Measurements from ENCODE around the gene NEAT1.
A peak's percentile ranks its signal among the peaks of the same experiment; 100 is the strongest.
"Not testable (repeated sequence)": the region's sequence is repeated elsewhere in the genome, so short reads cannot be mapped to it uniquely, and the experiment has no call there.

Gene NEAT1

GRCh38 chr11:65452806-65453490 lies 30.4 kb downstream of the NEAT1 start:
- DNase-seq (ENCODE audit: low read depth), result peak; percentile 89

DNA sequence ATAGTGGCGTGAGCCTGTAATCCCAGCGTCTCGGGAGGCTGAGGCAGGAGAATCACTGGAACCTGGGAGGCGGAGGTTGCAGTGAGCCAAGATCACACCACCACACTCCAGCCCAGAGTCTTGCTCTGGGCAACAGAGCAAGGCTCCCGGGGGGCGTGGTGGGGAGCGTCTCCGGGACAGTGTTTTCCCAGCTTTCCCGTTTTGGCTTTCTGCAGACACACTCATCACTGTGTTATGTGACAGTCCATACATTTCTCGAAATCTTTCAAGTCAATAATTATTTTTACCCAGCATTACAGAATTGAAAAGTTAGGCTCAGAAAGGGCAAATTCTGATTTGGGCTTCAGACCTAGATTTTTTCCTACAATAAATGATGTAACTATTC lies 31.7 kb downstream of the NEAT1 start:
- DNase-seq (ENCODE audit: low read depth), result peak; percentile 30

- DNase-seq (ENCODE audit: low read depth), result peak; percentile 82
Measured at GRCh38 chr11:65454696-65455456, 32.3 kb downstream of the NEAT1 start.

GRCh38 chr11:65456418-65456817 lies 33.8 kb downstream of the NEAT1 start:
- DNase-seq (ENCODE audit: low read depth), result peak; percentile 65

DNA sequence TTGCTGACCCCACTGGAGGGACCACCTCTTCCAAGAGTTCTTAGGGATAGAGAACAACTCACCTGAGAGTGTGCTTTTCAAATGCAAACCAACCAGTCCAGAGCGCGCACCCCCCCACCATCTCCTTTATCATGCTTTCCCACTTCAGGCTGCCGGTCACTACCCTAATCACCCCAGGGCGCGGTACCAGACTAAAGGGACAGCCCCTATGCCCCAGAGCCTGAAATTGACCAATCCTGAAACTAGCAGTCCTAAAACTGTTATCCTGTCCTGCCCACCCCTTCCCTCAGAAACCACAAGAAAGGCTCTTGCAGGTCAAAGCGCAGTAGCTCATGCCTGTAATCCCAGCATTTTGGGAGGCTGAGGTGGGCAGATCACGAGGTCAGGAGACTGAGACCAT lies 37.0 kb downstream of the NEAT1 start:
- no peak for DNase-seq (ENCODE audit: low read depth)

DNA sequence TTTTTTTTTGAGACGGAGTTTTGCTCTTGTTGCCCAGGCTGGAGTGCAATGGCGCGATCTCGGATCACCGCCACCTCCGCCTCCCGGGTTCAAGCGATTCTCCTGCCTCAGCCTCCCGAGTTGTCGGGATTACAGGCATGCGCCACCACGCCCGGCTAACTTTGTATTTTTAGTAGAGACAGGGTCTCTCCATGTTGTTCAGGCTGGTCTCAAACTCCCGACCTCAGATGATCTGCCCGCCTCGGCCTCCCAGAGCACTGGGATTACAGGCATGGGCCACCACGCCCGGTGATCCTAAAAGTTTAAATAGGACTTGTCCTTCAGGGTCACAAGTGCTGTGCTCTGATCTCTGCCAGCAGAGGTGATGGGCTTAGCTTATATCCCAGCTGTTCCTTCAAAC lies 42.9 kb downstream of the NEAT1 start:
- DNase-seq (ENCODE audit: low read depth), result not testable (repeated sequence)

DNA sequence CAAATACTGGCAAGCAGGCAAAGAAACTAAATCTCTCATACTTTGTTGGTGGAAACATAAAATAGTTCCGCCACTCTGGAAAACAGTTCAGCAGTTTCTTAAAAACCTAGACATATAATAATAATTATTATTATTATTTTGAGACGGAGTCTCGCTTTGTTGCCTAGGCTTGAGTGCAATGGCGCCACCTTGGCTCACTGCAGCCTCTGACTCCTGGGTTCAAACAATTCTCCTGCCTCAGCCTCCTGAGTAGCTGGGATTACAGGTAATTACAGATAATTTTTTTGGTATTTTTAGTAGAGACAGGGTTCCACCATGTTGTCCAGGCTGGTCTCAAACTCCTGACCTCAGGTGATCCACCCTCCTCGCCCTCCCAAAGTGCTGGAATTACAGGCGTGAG lies 44.7 kb downstream of the NEAT1 start:
- not testable (repeated sequence) for DNase-seq (ENCODE audit: low read depth)

DNA sequence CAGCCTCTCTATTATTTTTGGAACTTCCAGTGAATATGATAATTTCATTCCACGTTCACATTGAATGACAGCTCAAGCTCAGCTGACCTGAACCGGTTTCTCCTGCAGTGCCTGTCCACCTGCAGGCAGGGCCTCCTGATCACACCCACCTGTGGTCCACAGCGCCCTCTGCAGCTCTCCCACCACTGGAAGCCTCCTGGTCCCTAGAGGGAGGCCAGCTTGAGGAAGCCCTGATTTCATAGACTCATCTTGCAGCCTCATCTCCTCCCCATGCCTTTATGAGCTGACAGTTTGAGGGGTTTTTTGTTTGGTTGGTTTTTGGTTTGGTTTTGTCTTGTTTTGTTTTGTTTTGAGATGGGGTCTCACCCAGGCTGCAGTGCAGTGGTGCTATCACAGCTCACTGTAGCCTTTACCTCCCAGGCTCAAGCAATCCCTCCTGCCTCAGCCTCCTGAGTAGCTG lies 46.3 kb downstream of the NEAT1 start:
- DNase-seq (ENCODE audit: low read depth), result no peak

DNA sequence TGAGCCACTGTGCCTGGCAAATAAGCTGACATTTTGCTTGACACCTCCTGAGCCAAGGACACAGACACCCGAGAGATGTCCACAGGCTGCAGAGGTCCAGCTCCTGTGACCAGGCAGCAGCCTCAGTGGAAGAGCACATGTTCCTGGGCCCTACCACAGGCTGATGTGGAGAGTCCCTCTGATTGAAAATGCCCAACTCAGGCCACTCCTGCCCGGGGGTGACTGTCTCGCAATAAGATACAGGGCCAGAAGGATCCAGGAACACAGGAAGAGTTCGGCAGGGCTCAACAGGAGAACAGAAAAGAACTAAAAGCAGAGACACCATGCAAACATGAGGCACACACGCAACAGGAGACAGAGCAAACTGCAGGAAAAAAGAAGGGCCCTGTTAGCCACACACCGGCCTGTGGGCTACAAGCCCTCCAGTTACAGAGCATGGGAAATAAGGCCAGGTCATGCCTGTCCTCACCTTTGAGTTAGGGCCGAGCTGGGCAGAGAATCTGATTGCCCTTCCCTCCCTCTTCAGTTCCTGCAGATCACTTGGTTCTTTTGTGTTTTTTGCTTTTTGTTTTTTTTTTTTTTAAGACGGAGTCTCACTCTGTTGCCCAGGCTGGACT lies 47.9 kb downstream of the NEAT1 start:
- no peak for DNase-seq (ENCODE audit: low read depth)

DNA sequence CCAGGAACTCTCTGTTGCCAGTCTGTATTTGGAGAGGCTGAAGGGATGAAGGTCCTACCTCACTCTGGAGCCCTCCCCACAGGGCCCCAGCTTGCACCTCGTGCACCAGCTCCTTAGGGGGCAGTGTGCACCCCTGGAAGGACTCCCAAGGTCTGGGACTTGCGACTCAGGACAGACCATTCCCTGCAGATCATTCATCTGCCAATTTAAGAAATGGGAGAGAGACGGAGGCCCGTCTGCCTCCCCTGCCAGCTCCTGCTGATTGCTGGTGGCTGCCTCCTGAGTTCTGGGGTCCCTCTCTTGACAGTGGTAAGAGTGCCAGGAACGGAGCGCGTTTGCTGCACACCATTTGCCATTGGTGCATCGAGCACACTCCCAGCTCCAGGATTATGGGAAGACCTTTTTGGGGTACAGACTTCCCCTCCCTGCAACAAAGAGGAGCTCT lies 48.9 kb downstream of the NEAT1 start:
- no peak for DNase-seq (ENCODE audit: low read depth)

GRCh38 chr11:65472588-65473277 lies 50.1 kb downstream of the NEAT1 start:
- not testable (repeated sequence) for DNase-seq (ENCODE audit: low read depth)

GRCh38 chr11:65473278-65473860 lies 50.8 kb downstream of the NEAT1 start:
- DNase-seq (ENCODE audit: low read depth), result no peak

DNA sequence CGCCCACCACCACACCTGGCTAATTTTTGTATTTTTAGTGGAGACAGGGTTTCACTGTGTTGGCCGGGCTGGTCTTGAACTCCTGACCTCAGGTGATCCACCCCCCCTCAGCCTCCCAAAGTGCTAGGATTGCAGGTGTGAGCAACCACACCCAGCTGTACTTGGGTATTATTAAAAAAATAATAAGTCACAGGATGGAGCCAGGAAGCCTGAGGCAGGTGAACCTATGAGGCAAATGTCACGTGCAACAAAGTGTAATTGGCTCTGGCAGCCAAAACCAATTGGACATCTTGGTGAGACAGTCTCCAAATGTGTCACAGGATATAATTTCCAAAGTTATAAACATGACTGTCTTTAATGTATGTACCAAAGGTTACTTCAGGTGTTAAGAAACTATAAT lies 52.3 kb downstream of the NEAT1 start:
- DNase-seq (ENCODE audit: low read depth), result no peak

DNA sequence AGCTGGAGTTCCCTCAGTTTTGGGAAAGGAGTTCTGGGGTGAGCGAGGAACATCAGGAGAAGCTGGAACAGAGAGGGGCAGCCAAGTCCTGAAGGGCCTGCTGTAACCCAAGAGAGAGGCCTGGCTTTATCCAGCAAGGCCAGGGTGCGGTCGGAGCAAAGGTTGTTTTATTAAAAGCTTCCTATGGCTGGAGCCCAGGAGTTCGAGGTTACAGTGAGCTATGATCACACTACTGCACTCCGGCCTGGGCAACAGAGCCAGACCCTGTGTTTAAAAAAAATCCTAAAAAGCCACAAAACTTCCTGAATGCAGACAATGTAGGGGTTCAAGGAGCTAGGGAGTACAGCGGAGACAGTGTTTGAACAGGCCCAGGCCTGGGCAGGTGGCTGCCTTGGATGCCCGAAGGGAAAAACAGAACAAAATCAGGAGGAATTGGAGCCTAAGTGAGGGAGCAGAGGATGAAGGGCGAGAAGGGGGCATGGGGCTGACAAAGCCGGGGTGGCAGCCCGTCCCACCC lies 54.1 kb downstream of the NEAT1 start:
- no peak for DNase-seq (ENCODE audit: low read depth)

DNA sequence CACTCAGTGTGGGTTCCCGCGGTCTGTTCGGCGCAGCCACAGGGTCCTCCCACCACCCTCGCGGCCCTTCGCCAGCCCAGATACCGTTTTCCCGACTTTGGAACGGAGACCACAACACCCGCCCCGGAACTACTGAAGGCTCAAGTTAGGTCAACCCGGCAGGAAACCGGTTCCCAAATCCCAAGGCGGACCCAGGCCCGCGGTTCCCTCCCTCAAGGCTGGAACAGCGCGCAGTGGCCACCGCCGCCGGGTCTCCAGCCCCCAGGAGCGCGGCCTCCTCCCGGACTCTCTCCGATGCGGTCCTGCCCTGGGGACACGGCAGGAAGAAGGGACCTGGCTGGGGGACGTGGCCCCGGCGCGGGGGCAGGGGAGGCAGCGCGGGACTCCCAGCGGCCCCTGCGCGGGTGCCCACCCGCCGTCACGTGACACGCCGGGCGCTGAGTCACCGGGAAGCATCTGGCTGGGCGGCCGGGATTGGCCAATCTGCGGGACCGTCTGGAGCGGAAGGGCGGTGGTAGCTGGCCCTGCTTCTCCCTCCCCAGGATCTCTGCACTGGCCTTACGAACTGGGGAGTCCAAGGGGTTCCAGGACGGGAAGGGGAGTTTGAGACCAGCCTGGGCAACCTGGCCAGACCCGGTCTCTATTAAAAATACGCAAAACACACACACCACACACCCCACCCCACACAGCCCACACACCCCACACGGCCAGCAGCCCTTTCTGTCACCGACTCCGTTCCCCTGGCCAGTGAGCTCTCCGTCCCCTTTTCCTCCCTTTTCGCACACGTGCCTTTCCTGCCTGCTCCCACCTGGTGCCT lies 54.8 kb downstream of the NEAT1 start:
- peak; percentile 95 for DNase-seq (ENCODE audit: low read depth)

- no peak for DNase-seq (ENCODE audit: low read depth)
Measured at GRCh38 chr11:65478388-65479183, 56.0 kb downstream of the NEAT1 start.

GRCh38 chr11:65479184-65480145 lies 56.9 kb downstream of the NEAT1 start:
- DNase-seq (ENCODE audit: low read depth), result peak; percentile 99

GRCh38 chr11:65482306-65482850 lies 59.8 kb downstream of the NEAT1 start:
- no peak for DNase-seq (ENCODE audit: low read depth)

DNA sequence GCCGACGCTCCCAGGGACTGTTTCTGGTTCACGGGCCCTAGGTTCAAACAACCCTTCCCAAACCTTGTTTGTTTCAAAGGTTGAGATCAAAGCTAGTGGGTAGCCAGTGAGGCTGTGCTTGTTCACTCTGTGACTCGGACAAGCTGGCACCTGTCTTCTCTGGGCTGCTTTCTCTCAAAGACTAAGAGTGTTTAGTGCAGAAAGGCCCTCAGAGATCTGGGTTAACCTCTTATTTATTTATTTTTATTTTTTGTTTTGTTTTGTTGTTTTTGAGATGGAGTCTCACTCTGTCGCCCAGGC lies 63.3 kb downstream of the NEAT1 start:
- DNase-seq (ENCODE audit: low read depth), result no peak
